NCI-H2171 treated with DMSO at 0.1 percent for 48 hours (cell line): ENCODE data around the gene NCAN.
"Not testable (repeated sequence)": the region's sequence is repeated elsewhere in the genome, so short reads cannot be mapped to it uniquely, and the experiment has no call there.

Source experiments
- DNase-seq: peaks from one replicate; lab custom pipeline; 2025; lab: John Stamatoyannopoulos, UW

Gene NCAN

DNA sequence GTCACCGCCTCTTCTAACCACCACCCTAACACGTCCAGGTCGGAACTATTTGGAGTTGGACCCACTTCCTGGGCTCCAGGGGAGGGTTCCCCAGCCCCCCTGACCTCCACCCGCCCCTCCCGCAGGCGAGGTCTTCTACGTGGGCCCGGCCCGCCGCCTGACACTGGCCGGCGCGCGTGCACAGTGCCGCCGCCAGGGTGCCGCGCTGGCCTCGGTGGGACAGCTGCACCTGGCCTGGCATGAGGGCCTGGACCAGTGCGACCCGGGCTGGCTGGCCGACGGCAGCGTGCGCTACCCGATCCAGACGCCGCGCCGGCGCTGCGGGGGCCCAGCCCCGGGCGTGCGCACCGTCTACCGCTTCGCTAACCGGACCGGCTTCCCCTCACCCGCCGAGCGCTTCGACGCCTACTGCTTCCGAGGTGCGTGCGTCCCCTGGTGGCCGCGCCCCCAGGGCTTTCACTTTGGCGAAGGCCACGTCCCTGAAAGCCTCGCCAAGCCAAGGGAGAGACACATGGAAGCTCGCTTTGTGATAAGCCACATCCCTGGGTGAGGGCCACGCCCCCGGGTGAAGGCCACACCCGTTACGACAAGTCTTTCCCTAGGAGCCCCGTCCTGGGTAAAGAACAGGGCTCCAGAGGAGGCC lies 13.2 kb downstream of the NCAN start:
- DNase-seq: peak; percentile 16

DNA sequence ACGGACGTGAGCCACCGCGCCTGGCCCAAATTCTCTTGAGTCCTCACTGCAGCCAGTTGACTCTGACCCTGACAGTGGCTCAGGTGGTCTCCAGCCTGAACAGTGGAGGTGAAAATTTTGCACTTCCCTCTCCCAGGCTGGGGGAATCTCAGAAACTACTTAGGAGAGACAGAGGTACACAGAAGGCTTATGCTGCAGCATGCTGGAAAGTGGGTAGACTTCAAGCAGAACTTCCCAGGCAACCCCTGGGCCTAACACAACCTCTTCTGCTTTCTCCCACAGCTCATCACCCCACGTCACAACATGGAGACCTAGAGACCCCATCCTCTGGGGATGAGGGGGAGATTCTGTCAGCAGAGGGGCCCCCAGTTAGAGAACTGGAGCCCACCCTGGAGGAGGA lies 14.4 kb downstream of the NCAN start:
- no peak for DNase-seq

DNA sequence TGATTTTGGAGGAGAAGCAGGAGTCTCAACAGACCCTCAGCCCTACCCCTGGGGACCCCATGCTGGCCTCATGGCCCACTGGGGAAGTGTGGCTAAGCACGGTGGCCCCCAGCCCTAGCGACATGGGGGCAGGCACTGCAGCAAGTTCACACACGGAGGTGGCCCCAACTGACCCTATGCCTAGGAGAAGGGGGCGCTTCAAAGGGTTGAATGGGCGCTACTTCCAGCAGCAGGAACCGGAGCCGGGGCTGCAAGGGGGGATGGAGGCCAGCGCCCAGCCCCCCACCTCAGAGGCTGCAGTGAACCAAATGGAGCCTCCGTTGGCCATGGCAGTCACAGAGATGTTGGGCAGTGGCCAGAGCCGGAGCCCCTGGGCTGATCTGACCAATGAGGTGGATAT lies 14.9 kb downstream of the NCAN start:
- DNase-seq: no peak

DNA sequence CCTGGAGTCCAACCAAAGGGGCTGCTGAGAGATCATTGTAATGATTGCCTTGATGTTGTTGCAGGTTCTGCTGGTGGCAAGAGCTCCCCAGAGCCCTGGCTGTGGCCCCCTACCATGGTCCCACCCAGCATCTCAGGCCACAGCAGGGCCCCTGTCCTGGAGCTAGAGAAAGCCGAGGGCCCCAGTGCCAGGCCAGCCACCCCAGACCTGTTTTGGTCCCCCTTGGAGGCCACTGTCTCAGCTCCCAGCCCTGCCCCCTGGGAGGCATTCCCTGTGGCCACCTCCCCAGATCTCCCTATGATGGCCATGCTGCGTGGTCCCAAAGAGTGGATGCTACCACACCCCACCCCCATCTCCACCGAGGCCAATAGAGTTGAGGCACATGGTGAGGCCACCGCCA lies 15.5 kb downstream of the NCAN start:
- no peak for DNase-seq

DNA sequence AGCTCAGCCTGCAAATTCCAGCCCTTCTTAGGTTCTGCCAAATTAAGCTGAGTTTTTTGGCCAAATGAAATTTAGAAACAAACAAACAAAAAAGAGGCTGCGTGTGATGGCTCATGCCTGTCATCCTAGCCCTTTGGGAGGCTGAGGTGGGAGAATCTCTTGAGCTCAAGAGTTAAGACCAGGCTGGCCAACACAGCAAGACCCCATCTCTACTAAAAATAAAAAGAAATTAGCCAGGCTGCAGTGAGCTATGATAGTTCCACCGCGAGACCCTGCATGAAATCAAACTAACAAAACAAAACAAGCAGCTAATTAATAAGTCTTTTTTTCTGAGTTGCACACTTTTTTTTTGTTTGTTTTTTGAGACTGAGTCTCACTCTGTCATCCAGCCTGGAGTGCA lies 17.9 kb downstream of the NCAN start:
- DNase-seq: no peak

DNA sequence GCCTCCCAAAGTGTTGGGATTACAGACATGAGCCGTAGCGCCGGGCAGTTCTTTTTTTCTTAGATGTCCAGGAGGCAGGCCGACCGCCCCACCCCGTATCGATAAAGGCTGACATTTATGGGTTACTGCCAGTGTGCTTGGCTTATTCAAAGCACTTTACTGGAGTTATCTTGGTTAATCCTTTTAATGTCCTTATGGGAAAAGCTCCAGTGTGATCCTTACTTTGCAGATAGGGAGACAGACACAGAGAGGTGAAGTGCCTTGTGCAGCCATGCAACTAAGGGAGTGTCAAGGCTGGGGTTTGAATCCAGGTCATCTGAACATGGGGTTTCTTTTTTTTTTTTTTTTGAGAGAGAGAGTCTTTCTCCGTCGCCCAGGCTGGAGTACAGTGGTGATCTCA lies 19.2 kb downstream of the NCAN start:
- no peak for DNase-seq

DNA sequence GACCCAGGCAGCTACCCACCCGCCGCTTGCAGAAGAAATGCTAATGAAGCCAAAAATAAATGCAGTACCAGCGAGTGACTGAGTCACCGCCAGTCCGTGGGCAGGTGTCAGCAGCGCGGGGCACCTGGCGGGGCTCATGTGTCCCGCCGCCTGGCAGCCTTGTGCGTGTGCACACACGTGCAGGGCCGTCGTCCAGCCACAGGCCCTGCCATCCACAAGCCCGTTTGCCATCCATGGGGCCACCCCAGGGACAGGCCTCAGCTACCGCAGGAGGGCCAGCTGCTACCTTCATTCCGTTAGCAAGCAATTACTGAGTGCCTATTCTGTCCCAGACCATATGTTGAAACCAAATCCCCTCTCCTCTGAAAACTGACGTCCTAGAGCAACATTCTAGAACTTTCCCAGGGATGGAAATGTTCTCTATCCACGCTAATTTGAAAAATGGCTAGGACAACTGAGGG lies 20.5 kb downstream of the NCAN start:
- DNase-seq: peak; percentile 81

DNA sequence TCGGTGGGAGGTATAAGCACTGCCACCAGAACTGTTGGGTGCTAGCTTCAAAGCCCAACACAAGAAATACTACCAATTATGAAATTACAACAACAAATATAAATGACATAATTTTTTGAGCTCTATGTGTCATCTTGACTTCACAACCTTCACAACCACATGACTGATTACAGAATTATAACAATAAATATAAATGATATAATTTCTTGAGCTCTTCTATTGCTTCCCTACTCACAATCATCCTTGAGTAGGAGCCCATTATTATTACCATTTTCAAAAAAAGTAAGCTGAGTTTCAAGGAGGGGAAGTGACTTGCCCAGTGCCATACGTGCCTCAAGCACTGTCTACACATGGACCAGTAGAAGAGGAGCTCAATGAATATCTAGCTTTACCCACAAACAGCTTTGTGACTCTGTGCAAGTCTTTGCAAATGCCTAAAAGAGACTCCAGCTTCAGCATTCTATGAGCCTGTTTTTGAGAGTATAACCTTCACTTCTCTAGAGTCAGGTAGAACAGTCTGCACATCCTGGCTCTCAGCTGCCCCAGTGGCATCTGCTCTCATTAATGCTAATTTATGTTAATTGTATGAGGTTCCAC lies 22.6 kb downstream of the NCAN start:
- DNase-seq: no peak

DNA sequence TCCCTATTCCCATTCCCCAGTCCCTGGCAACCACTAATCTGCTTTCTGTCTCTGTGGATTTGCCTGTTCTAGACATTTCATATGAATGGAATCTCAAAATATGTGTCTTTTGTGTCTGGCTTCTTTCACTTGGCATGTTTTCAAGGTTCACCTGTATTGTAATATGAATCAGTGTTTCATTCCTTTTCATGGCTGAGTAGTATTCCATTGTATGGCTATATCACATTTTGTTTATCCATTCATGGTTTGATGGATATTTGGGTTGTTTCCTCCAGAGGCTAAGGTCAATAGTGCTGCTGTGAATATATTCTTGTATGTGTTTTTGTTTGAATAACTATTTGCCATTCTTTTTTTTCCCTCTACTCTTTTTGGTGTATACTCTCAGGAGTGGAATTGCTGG lies 24.4 kb downstream of the NCAN start:
- DNase-seq: no peak

DNA sequence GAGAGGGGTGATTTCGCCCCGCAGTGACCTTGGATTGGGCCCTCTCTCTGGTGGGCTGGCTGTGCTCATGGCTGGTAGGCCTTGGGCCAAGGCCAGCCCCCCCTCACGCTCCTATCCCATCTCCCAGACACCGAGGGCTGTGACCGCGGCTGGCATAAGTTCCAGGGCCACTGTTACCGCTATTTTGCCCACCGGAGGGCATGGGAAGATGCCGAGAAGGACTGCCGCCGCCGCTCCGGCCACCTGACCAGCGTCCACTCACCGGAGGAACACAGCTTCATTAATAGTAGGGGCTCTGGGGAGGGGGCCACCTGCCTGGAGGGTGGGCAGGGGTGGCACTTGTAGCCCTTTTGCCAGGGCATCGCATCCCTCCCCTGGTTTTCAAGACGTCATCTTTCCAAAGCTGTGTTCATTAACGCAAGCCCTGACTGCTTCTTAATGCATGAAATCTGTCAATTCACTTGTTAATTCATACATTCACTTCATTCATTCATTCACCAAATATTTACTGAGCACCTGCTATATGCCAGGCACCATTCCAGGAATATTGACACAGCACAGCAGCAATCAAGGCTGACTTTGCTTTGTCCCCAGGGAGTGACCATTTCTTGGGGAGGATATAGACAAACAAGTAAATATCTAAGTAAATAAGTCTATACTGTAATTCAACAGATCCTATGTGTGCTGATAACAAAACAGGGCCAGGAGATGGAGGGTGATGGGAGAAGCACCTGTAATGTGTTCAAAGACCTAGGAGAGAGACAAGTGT lies 26.6 kb downstream of the NCAN start:
- DNase-seq: no peak

DNA sequence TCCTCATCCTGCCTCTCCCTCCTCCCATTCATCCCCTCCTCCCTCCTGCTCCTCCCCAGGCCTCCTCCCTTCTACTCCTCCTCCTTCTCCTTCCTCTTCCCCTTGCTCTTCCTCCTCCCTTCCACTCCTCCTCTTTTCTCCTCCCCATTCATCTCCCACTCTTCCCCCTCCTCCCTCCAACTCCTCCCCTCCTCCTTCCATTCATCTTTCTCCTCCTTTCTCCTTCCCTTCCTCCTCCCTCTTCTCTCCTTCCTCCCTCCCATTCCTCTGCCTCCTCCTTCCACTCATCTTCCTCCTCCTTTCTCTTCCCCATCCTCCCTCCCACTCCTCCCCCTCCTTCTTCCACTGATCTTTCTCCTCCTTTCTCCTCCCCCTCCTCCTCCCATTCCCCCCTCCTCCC lies 27.9 kb downstream of the NCAN start:
- no peak for DNase-seq

DNA sequence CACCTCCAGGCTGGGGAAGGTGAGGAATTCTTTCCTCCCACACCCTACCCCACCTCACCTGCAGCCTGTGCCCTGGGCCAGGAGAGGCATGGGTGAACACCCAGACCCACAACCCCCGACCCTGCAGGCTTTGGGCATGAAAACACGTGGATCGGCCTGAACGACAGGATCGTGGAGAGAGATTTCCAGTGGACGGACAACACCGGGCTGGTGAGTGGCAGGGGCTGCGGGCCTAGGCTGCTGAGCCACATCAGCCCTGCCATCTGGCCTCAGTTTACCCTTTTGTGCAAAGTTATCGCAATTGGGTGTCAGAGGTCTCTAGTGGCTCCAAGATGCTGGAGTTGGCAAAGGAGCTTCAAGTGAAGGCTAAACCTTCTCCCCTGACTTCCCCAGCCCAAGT lies 28.7 kb downstream of the NCAN start:
- no peak for DNase-seq

DNA sequence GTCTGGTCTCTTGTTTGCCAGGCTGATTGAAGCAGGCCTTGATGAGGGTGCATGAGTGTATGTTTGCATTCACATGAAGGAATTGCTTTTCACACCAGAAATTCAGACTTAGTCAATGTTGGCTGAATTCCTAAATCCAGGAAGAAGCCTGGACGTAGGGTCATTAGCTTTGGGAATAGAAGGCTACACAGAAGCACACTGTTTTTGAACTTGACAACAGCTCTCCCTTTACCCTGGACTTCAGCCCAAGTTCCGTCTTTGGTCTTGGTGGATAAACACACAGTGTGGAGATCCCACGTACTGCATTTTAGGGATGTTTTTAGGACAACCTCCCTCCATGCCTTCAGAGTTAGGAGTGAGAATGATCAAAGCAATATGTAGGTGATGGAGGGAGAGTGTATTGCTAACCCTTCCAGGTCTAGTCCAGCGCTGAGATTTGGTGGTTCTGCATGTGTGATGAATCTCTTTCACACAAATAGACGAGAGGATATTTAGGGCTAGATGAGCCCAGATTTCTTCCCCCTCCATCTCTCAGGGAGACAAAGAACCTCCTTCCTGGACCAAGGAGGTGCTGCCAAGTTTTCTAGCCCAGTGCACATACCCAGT lies 38.5 kb downstream of the NCAN start:
- no peak for DNase-seq

DNA sequence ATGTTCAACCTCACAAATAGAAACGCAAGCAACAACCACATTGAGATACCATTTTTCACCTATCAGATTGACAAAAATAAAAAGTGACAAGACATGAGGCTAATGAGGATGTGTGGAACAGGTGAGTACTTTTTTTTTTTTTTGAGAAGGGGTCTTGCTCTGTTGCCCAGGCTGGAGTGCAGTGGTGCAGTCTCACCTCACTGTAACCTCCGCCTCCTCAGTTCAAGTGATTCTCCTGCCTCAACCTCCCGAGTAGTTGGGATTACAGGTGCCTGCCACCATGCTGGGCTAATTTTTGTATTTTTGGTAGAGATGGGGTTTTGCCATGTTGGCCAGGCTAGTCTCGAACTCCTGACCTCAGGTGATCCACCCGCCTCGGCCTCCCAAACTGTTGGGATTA lies 41.7 kb downstream of the NCAN start:
- DNase-seq: not testable (repeated sequence)

DNA sequence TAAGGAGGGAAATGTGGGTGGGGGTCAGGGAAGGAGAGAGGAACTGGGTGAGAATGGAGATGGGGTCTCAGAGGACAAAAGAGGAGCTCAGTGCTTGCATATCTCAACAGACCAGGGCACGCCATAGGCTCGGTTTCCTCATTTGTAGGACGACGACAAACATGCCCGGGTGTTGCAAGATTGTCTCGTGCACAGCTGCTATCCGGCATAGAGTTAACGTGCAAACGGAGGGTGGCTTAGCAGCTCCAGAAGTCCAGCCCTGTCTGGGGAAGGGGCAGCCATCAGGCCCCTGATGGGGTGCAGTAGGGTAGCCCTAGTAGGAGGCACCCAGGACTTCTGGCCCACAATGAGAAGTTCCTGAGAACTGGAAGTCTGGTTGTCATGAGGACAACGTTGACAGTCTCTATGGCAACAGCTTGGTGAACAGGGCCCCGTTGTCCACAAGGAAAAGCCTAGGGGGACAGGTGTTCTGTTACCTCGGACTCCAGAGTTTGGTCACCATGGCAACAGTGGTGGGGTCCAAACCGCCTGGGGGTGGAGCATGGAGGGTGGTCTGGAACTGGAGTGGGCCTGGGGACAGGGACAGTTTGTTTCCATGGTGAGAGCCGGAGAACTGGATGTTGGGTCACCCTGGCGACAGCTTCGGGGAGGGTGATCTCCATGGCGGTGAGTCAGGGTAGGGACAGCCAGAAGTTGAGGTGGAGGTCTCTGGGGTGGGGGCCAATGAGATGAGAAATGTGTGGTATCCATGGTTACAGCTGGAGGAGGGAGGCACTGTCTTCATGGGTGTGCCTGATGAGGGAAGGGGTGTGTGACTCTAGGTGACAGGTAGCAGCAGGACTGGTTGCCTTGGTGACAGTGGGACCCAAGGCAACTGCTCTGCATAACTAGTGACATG lies 44.6 kb downstream of the NCAN start:
- DNase-seq: peak; percentile 46

DNA sequence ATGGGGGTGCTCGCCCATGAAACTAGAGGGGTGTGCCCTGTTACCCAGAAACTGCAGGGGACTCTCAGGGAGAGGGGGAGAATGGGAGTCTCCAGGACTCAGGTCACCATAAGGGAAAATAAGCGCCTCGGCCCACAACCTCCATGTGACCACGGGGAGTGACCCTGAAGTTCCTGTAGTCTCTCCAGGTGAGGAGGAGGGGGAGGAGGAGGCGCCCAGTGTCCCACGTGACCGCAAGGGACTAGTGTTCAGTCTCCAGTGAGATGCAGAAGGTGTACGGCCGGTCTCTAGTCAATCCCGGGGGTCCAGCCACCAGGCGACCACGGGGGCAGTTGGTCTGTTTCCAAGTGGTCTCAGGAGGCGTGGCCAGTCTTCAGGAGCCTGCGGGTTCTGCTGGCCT lies 45.4 kb downstream of the NCAN start:
- DNase-seq: no peak

DNA sequence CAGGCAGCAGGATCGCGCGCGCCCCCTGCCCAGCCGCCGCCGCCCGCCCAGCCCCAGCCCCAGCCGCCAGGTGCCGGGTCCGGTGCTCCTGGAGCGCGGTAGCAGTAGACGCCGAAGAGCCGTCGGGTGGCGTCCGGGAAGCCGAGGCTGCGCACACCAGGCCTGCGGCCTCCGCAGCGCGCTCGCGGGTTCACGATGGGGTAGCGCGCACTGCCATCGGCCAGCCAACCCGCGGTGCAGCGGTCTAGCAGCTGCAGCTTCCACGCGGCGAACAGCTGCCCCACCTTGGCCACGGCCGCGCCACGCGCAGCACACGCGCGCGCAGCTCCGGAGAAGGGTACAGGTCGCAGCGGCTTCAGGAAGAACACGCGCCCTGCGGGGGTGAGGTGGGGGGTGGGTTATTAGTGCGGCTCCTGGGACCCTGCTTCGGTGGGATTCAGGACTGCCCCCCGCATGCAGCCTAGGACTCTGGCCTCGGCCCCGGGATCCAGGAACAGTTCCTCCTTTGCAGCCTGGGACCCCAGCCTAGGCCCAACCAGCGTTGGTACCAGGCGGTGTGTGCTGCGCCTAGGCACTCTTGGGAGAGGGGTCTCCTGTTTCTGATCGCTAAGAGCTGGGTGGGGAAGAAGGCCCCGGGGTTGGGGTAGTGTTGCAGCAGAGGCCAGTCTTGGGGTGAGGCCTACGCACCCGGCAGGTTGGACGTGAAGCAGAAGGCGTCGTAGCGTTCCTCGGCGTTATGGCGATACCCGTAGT lies 46.3 kb downstream of the NCAN start:
- no peak for DNase-seq

DNA sequence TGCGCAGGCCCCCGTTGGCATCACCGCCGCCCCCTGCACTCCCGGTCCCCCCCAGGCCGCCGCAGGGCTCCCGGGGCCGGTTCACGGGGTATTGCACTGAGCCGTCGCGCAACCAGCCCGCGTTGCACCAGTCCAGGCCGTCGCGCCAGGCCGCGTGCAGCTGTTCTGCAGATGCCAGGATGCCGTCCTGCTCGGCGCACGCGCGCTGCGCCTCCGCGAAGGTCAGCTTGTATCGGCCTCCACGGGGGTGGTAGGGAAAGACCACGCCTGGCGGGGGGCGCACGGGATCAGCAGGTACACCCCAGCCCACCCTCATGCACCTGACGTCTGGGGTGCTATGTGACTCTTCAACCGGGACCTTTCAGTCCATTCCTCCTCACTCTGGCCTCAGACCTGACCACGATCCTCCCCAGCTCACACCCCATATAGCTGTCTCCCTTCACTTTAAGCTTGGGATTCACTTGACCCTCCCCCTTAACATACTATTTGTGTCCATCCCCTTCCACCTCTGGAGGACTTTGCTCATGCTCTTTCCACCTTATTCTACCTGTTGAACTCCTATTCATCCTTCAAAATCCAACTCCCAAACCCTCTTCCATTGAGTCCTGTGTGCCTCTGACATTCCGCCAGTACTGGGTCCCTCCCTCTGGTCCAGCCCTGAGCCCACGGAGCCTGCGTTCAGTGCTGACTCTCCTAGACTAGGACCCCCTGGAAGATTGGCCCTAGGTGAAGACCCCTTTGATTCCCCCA lies 47.0 kb downstream of the NCAN start:
- no peak for DNase-seq

DNA sequence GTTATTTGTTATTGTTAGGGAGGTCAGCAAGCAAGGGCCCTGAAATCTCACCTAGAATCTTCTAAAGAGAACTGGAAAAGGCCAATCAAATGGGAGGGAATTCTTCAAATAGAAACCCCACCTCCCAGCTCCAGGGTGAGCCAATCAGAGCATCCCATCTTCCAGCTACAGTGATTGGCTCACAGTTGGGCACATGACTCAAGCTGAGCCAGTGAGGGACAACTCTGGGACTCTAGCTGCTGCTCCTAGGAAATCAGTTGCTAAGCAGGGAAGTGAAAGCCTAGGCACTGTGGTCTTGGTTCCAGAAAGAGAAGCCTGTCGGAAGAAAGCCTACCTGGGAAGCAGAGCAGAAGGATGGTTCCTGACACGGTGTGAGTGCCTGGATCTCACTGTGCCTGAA lies 48.0 kb downstream of the NCAN start:
- DNase-seq: peak; percentile 36

DNA sequence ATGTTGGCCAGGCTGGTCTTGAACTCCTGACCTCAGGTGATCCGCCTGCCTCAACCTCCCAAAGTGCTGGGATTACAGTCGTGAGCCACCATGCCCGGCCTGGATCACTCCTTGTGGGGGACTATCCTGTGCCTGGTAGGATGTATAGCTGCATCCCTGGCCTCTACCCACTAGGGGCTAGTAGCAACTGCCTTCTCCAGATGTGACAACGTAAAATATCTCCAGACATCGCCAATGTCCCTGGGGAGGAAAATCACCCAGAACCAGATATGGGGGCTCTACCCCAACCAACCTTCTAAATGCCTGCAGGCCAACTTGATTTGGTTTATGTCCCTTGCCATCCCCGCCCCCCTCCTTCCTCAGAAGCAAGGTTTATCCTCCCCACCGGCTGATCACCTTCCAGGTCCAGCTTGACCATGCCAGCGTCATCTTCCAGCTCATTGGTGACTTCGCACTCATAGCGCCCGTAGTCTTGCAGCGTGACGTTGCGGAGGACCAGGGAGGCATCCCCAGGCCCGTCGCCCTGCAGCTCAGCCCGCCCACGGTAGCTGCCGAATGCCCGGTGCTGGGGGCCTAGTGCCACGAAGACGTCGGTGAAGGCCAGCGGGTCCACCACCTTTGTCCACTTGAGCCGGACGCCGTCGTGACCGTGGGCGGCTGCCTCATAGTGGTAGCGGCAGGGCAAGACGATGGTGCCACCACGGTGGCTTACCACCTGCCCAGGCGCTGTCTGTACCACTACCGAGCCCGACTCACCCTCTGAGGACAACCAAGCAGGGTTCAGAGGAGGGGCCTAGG lies 48.9 kb downstream of the NCAN start:
- no peak for DNase-seq
